Muscle of back (tissue), 11 donors: Measurements from ENCODE around the gene SLC45A3. TPM values are rescaled to one million over a fixed set of nuclear protein-coding genes. Genes with fewer than 3 reads are reported as not detected.

ENCODE experiments used
- DNase-seq, 3 donors: peaks; one replicate each; pipeline versions ENCODE4 v3.0.0 to v3.0.0-alpha.2; 2013
- polyA plus RNA-seq, 10 donors: library from polyadenylated mRNA; unstranded; fragments of 120-200 nt; gene quantifications; one replicate each; pipeline ENCODE4 v1.2.1, GENCODE V29; 2013; ENCODE audit not compliant: insufficient read length in 10 of 10

The SLC45A3 gene
- polyA plus RNA-seq, 10 donors = 2.1 to 3.5 (median 3.0) TPM

DNA sequence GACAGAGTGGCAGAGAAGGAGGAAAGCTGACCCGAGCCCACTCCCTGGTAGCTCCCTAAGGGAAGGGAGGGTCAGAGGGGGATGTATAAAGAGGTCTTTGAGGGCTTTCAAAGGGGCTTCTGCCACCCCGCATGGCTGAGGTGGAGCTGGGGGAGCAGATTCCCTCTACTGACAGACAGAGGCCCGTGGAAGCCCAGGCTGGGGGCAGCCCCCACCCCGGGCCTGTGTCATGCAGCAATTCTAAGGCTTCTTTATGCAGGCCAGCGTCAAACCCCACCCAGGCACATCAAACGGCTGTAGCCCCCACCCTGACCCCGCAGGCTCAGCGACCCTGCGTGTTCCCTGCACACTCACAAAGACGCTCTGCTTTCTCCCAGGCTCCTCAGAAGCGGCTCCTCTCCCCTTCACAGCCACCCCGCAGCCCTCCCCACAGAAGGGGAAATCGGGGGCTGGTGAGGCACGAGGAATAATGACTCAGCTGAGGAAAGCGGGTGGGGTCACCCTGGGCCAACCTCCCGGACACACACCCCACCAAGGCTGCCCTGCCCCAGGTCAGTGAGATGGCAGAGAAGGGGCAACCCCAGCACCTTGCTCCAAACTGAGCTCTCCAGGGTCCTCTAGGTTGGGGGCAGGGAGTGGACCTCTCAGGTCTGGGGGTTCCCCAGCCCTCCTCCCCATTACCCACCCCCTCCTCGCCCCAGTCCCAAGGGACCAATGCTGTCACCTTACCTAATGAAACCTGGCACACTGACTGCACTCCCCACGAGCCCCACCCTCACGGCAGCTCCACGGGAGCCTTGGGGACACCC lies 10.8 kb downstream of the SLC45A3 start:
- DNase-seq = no peak

DNA sequence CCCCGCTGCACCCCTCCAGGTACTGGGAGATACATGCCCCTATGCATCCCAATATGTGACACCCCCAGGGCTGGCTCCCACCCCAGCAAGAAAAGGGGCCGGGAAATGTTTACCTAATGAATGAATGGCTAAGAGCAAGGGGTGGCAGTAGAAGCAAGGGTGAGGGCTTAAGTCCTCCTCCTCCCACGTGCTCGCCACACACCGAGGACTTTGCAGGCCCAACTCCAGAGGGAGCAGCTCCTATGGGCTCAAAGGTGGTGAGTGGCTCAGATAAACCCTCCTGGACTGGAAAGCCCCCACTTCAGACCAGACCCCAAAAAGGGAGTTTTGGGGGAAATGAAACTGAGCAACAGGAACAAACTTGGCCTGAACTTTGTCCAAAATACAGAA lies 11.4 kb downstream of the SLC45A3 start:
- no peak for DNase-seq

DNA sequence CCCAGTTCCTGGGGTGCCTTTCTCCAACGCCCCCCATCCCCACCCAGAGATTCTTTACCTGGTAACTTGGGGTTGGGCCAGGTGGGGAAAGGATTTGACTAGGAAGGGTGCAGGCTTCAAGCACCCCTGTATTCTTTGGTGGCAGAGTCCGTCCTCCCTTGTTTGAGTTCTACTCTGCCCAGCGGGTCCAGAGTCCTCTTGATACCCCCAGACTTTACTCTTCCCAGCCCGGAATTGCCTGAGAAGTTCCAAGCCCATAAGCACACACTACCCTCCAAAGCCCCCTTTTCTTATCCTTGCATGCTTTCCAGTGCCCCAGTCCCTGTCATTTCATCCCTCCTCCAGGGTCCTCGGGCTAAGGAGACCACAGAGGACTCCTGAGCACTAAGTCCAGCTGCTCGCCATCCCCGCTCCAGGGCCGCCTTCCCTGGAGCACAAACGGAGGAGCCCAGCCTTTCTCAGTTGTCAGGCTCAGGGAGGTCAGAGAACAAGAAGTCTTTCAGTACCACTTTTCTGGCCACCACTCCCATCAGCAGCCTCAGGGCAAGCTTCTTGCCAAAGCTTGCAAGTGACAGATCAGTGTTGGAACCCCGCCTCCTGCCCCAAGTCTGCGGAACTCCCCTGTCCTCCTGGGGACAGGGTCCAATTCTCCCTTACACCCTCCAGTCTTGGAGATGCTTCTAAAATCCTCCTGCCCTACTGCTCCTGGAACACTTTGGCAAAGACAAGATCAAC lies 12.2 kb downstream of the SLC45A3 start:
- no peak for DNase-seq

DNA sequence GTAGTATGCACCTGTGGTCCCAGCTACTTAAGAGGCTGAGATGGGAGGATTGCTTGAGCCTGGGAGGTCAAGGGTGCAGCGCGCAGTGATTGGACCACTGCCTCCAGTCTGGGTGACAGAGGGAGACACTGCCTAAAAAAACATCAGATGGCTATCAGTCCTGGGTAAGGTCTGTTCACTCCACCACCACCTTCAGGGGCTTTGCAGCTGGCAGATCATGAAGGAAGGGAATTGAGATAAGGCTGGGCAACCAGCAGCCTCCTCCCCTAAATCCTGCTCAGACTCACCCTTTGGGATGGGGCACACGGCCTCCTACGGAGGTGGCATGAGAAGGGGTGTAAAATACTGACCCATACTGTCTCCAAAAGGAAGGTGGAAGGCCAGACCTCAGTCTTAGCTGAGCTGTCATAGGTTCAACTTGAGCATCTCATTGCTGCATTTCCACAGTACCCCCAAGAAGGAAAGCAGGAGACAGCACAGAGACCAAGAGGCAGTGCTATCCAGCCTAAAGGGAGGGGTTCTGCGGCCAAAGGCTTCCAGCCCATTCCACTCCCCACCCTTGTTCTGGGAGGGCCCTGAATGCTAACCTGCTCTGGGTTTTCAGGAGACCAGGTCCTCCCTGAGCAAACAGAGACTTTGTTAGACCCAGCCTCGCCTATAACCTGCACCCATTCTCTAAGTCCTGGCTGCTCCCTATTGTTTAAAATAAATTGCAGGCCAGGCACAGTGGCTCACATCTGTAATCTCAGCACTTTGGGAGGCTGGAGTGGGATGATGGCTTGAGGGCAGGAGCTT lies 13.7 kb downstream of the SLC45A3 start:
- no peak for DNase-seq

DNA sequence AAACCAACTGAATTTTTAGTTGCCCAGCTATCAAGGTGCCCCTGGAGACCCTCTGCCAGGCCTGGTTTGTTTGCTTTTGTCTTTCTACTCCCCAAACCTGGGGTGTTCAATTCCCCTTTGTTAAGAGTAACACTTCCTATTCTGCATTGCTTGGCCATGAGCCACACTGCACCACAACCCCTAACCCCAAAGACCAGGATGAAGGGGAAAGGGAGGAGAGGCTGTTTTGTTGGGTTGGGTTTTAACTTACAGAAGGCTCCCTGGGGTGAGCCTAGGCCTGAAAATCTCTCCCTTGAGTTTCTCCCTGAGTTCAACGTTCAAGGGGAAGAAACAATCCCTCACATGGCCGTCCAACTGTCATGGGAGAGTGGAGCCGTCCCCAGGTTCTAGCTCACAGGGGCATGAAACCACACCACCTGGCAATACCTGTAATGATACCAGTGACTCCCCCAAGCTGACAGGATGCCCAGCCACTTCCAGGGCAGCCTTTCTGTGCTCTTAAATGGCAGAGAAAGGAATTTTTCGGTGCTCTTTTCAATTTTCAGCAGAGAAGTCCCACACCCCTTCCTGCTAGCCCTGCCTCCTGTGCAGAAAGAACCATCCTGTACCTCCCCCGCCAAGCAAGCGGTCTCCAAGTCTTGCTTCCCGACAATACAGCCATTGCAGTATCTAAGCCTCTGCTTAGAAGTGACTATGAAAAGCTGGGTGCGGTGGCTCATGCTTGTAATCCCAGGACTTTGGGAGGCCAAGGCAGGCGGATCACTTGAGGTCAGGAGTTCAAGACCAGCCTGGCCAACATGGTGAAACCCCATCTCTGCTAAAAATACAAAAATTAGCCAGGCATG lies 14.9 kb downstream of the SLC45A3 start:
- DNase-seq = no peak

DNA sequence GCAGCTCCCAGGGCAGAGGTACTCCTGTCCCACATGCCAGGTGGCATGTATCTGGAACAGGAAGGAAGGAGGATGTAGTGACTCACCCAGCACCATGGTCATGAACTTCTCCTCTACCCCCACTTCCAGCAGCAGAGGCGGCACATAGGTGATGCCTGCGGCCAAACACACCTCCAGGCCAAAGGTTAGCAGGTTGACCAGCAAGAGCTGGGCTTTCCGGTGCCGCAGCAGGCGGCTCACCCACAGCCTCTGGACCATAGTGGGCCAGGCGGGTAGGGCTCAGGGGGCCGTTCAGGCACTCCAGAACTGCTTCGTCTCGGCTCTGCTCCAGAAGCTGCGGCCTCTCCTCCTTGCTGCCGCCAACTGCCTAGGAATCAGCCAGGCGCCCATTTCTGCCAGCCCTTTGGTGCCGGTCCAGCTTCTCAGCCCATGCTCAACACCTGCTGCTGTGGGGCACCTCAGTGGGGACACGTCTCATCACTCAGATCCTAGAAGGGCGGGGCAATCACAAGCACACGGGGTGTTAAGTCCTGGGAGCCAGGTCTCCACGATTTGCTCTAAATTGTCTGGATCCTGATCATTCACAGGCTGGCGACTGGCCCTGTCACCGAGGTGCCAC lies 15.8 kb downstream of the SLC45A3 start:
- DNase-seq = no peak

DNA sequence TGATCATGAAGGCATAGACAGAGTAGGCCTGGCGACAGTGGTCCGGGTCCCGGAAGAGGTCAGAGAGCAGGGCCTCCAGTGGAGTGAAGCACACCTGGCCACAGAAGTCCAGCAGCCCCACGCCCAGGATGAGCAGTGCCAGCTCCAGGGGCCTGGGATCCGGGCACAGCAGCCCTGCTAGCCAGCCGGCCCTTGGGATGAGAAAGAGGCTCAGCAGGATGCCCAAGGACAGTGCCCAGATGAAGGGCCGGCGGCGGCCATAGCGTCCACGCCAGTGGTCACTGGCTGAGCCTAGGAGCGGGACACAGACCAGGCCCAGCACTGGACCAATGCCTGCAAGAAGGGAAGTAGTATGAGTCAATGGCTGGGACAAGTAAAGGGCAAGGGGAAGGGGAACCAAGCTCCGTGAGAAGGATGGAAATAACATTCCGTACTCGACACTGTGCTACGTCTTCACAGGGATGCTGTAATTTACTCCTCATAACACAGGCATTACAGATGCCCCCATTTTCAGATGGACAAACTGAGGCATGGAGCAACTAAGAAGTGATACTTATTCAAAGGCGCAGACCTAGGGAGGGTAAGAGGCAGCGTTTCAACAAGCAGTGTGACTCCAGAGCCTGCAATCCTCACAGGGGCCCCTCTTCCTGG lies 16.9 kb downstream of the SLC45A3 start:
- no peak for DNase-seq

DNA sequence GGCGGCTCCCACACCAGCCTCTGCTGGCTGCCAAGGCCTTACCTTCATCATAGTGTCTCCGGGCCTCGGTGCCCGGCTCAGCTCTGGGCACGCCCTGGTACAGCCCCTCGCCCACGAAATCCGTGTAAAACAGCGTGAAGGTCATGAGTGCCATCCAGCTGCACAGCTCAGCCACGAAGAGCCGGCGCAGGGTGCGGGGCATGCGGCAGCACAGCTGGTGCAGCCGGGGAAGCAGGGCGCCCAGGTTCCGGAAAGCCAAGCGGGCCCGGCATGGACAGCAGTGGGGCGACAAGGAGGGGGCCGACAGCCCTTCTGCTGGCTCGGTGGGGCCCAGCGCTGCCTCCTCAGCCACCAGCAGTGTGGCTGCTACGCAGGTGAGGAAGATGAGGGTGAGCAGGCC lies 17.5 kb downstream of the SLC45A3 start:
- no peak for DNase-seq

DNA sequence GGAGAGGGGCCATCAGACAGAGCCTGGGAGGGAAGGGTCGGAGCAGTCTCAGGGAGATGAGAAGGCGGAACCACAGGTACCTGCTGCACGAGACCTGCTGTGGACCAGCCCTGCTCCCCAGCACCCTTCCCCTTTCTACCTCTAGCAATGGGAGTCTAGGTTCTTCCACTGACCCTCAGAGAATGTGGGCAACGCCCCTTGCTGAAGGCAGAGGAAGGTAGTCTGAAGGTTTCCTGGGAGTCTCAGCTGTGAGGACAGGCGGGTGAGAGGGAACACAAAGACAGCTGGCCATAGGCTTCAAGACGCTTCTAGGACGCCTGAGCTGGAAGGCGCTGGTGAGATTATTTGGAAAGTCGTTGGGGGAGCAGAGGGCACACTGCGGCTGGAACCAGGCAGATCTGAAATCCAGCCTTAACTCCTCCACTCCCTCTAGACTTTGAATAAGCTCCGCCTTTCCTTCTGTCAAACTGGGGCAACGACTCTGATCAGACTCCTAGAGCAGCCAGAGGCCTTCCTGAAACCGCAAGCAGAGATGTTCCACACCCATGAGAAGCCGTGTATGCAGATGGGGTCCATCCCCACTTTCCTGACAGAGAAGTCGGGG lies 18.1 kb downstream of the SLC45A3 start:
- no peak for DNase-seq

DNA sequence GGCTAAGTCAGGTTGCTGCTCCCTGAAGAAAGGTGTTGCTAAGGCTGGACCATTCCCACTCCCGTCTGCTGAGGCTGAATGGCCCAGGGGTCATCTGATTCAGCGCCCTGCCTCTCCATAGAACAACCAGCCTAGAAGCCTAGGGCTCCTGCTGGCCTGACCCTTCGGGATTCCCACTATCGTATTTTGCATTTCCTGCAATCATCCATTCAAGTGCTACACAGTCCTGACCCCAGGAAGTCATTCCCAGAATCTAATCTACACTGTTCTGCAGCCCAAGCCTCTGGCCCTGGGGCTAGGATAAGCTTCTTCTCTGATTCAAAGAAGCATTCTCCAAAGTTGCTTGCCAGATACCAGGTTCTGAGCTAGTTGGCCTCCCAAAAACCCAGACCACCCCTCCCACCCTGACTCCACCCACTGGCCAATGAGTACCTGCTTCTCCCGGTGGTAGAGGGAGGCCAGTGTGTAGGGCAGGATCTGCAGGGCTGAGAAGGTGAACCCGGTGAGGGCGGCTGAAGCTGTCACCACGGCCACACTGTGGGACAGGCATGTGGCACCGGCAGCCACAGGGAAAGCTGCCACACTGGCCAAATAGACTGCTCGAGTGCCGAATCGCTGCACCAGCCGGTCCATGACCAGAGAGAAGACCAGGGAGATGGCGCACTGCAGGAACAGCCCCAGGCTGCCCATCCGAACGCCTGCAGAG lies 18.7 kb downstream of the SLC45A3 start:
- DNase-seq = no peak

DNA sequence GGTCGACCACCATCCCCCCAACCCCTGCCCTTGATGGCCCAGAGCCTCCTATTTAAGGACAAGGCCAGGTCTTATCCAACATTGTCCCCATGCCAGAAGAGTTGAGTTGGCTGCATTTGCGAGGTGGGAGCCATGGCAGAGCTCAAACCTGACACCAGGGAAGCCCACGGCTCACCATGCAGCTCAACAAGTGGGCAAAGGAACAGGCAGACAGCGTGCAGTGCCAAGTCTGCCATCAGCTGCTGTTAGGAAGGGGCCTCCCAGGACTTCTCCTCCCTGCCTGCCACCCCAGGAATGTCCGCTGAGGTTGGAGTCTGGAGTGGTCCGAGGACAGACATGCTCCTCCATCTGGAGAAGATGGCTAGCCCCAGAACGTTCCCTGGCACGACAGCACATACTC lies 19.9 kb downstream of the SLC45A3 start:
- no peak for DNase-seq

DNA sequence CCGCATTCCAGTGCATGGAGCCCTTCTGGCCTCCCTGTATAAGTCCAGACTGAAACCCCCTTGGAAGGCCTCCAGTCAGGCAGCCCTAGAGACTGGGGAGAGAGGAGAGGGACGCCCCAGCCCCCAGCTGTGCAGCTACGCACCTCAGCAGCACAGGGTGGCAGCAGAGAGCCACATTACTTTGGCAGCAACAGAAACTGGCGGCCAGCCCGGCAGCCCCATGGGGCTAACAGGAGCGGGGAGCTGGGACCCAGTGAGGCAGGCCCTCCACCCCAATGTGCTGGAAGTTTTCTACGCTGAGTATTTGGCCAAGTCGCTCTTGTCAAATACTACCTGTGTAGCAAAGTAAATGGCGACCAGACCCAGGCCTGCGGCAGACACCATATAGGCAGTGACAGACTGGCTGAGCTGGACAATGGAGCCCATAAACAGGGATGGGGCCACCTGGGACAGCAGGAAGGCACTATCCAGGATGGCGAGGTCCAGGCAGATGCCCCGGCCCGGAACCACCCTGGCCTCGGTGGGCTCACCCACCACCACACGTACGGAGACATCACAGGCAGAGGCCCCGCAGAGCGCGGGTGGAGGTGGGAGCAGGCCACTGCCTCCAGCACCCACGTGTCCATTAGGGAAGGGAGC lies 21.2 kb downstream of the SLC45A3 start:
- DNase-seq = peak; percentile 51 to 87 (median 83)

DNA sequence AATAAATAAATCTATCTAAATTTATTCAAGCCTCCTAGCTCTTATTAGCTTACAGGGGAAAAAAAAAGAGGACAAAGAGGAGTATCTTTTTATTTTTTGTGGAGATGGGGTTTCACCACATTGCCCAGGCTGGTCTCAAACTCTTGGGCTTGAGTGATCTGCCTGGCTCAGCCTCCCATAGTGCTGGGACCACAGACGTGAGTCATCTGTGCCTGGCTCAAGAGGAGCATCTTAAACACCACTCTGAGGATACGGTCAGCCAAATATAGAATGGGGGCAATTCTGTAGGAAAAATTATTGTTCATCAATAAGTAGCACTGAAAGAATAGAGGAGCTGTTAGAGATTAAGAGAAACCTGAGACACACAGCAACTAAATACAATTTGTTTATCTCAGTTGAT lies 24.1 kb downstream of the SLC45A3 start:
- no peak for DNase-seq

DNA sequence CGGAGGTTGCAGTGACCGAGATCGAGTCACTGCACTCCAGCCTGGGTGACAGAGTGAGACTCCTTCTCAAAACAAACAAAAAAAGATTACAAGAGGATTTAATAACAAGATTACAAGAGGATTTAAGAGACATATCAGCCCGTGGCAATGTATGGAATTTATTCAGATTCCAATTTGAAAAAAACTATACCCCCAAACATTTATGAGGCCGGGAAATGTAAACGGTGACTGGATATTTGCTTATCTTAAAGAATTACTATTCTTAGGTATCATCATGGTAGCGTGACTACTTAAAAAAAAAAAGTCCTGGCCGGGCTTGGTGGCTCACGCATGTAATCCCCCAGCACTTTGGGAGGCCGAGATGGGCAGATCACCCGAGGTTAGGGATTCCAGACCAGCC lies 27.3 kb downstream of the SLC45A3 start:
- DNase-seq = no peak

DNA sequence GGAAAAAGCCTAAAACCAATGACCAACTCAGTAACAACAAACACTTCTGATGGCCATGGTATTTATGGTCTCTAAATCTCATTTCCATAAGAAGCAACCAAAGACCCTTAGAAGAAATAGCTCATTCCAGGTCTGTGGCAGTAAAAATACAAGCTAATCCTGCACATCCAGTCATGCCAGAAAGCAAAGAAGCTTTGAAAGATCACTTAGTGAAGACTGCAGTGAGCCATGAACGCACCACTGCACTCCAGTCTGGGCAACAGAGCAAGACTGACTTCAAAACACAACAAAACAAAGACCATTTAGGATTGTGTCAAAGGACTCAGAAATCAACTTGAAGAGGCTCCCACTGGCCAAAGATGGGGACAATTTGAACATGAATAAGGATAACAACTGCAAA lies 30.1 kb downstream of the SLC45A3 start:
- no peak for DNase-seq

DNA sequence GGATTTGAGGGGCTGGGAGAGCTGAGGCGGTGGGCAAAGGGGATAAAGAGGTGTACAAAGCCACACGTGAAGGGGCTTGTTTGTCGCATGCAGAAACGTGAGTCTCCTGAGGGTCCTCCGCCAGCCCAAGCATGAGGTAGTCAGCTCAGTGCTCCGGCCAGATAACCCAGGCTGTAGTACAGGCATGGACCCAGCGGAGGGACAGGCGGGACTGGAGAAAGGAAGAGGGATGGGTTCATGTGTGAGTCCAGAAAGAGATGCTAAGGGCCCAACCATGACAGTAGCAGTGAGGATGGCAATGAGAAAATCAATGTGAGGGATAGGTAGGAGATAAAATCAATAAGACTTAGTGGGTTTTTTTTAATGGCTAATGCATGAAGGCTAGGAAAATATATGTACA lies 34.8 kb downstream of the SLC45A3 start:
- no peak for DNase-seq

DNA sequence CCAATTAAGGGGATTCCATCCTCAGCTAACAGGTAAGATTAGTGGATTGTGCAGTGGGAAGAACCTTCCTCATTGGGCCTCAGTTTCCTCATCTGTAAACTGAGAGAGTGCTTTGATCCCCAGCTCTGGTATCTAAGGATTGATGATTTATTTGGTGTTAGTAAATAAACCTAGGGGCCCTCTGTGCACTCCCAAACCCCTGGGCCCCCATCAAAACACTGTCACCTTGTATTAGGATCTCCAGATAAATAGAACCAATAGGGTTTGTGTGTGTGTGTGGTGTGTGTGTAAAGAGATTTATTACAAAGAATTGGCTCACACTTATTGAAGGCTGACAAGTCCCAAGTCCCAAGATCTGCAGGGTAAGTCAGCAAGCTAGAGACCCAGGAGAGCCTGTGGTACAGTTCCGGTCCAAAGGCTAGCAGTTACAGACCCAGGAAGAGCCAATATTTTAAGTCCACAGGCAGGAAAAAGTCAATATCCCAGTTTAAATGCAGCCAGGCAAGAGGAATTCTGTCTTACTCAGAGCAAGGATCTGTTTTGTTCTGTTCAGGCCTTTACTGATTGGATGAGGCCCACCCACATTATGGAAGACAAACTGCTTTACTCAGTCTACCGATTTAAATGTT lies 37.5 kb downstream of the SLC45A3 start:
- no peak for DNase-seq

DNA sequence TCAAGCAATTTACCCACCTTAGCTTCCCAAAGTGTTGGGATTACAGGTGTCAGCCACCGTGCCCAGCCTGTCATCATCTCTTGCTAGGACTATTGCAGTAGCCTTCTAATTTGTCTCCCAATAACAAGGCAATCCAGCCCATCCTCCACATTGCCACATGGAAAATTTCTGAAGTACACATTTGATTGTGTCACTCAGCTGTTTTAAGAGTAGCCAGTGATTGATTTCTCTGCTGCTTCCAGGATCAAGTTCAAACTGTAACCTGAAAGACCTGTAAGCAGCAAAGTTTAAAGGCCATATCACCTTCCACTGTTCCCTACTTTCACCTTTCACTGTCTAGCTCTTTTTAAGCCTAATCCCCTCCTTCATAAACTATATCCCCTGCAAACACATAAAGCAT lies 40.7 kb downstream of the SLC45A3 start:
- DNase-seq = no peak
